ENCODE measurements around the gene UPF1.
A peak's percentile ranks its signal among the peaks of the same experiment; 100 is the strongest.

Gene UPF1

DNA sequence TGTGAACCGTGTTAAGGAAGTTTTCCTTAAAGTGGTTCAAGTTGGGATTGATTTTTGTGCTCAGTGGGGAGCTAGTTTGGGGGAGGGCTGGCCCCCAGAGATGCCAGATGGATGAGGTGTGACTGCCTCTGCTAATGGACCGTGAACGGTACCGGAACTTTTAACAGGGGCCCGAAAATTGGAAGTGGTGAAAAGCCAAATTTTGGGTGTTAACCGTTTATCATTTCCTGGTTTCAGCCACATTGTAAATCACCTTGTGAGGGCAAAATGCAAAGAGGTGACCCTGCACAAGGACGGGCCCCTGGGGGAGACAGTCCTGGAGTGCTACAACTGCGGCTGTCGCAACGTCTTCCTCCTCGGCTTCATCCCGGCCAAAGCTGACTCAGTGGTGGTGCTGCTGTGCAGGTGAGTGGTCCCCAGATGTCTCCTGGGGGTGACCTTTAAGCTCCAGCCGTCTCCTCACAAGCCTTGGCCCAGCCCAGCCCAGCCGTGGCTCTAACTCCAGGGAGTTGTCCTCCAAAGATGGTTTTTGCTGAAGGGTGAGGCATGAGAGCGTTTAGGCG is 18.2 kb downstream of the UPF1 start:
- H3K27ac ChIP-seq (ENCODE audit: low read length) = peak overlapping the region; percentile 41
- peaks cover 43% of the 10 kb centered on the region for H3K4me1 ChIP-seq (ENCODE audit: control insufficient read depth, insufficient read depth, low read length)
- no peaks in the 10 kb centered on the region for H3K9me3 ChIP-seq (ENCODE audit: control insufficient read depth in 2 of 2, low read length in 2 of 2)
- no peaks in the 10 kb centered on the region for H3K27me3 ChIP-seq (ENCODE audit: control insufficient read depth in 1 of 2, insufficient read depth in 2 of 2, low read length in 2 of 2)
- no peak overlapping the region for H3K9ac ChIP-seq (ENCODE audit: low read length in 2 of 2)
- H3K4me3 ChIP-seq (ENCODE audit: low read length in 2 of 2) = no peak overlapping the region
- peaks cover 41% of the 10 kb centered on the region in 2 donors for H3K36me3 ChIP-seq (ENCODE audit: control insufficient read depth in 2 of 2, insufficient read depth in 2 of 2, low read length in 2 of 2)

DNA sequence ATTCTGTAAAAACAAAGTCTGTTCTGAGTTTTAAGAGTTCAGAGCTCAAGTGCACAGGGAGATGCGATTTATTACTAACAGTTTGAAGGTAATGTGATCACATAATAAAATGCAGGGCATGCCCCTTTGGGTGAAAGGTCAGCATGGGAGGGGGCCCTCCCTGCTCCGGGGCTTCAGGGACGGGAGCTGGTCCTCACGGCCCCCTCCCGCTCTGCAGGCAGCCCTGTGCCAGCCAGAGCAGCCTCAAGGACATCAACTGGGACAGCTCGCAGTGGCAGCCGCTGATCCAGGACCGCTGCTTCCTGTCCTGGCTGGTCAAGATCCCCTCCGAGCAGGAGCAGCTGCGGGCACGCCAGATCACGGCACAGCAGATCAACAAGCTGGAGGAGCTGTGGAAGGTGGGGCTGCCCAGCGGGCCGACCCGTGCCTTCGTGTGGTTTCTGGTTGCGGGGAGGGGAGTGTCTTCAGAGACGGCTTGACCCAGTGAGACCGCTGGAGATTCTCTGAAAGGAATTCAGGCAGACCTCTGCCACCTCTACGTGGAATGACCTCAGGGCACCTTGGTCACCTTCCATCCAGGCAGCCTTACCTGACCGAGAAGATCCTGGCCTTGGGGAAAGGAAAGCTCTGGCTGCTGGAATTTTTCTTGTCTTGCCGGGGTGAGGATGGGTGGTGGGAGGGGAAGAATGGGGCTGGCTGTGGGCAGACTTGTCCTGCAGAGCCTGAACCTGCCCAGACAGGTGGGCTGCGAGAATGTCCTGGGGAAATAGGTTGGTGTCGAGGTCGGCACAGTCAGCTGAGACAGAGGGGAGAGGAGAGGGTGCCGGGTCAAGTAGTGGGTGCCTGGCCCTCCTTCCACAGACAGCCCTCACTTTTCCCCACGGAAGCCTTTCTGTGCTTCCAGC is 19.0 kb downstream of the UPF1 start:
- no peak overlapping the region for H3K9ac ChIP-seq (ENCODE audit: low read length in 2 of 2)
- peaks cover 40% of the 10 kb centered on the region for H3K4me1 ChIP-seq (ENCODE audit: control insufficient read depth, insufficient read depth, low read length)
- no peaks in the 10 kb centered on the region for H3K9me3 ChIP-seq (ENCODE audit: control insufficient read depth in 2 of 2, low read length in 2 of 2)

DNA sequence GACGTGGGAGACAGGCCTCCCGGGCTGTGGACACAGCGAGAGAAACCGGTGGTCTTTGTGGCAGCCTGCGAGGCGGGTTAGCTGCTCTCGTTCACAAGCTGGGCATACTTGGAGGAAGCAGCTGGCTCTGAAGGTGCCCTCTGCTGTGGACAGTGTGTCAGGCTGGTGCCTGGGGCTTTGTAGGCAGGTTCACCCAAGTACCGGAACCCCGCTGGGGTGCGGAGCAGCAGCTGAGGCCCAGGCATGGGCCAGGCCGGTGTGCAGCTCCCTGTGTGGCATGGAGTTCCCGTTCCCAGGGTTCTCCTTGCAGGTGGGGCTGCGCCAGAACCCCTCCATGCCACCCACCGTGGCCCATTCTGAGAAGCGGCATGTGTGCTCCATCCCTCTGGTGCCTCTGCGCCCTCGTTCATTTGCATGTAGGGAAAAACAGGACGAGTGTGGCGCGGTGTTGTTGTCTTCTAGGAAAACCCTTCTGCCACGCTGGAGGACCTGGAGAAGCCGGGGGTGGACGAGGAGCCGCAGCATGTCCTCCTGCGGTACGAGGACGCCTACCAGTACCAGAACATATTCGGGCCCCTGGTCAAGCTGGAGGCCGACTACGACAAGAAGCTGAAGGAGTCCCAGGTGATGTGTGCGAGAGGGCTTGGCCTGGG is 20.0 kb downstream of the UPF1 start:
- no peaks in the 10 kb centered on the region for H3K27me3 ChIP-seq (ENCODE audit: control insufficient read depth in 1 of 2, insufficient read depth in 2 of 2, low read length in 2 of 2)
- no peak overlapping the region for H3K4me3 ChIP-seq (ENCODE audit: low read length in 2 of 2)
- no peak overlapping the region for H3K9ac ChIP-seq (ENCODE audit: low read length in 2 of 2)
- H3K36me3 ChIP-seq (ENCODE audit: control insufficient read depth in 2 of 2, insufficient read depth in 2 of 2, low read length in 2 of 2) = peaks cover 51 to 57% of the 10 kb centered on the region in 2 donors
- H3K4me1 ChIP-seq (ENCODE audit: control insufficient read depth, insufficient read depth, low read length) = peaks cover 39% of the 10 kb centered on the region
- H3K9me3 ChIP-seq (ENCODE audit: control insufficient read depth in 2 of 2, low read length in 2 of 2) = no peaks in the 10 kb centered on the region
- no peak overlapping the region for H3K27ac ChIP-seq (ENCODE audit: low read length)

More for the DNA sequence above, 19.0 kb downstream of the UPF1 start:
- H3K36me3 ChIP-seq (ENCODE audit: control insufficient read depth in 2 of 2, insufficient read depth in 2 of 2, low read length in 2 of 2) = peaks cover 45 to 46% of the 10 kb centered on the region in 2 donors
- no peak overlapping the region for H3K4me3 ChIP-seq (ENCODE audit: low read length in 2 of 2)
- H3K27me3 ChIP-seq (ENCODE audit: control insufficient read depth in 1 of 2, insufficient read depth in 2 of 2, low read length in 2 of 2) = no peaks in the 10 kb centered on the region
- no peak overlapping the region for H3K27ac ChIP-seq (ENCODE audit: low read length)

DNA sequence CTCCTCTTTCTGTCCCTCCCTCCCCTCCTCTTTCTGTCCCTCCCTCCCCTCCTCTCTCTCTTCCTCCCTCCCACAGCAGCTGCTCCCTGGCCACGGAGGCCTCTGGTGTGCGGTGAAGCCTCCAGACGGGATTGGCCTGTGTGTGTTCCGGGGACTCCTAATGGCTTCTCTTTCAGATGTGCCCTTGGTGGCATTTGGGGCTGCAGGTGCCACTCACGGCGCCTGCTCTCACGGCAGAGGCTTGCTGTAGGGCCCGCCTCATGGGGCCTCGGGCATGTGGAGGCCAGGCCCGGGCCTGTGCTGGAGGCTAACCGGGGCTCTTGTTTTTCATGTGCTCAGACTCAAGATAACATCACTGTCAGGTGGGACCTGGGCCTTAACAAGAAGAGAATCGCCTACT is 20.9 kb downstream of the UPF1 start:
- Histone ChIP-seq H3K9ac (ENCODE audit: low read length in 2 of 2) (no peak overlapping the region), H3K27ac (ENCODE audit: low read length) (no peak overlapping the region), H3K4me1 (ENCODE audit: control insufficient read depth, insufficient read depth, low read length) (peaks cover 30% of the 10 kb centered on the region), H3K36me3 (ENCODE audit: control insufficient read depth in 2 of 2, insufficient read depth in 2 of 2, low read length in 2 of 2) (peaks cover 56 to 65% of the 10 kb centered on the region in 2 donors), H3K9me3 (ENCODE audit: control insufficient read depth in 2 of 2, low read length in 2 of 2) (no peaks in the 10 kb centered on the region), H3K27me3 (ENCODE audit: control insufficient read depth in 1 of 2, insufficient read depth in 2 of 2, low read length in 2 of 2) (no peaks in the 10 kb centered on the region), H3K4me3 (ENCODE audit: low read length in 2 of 2) (no peak overlapping the region)

DNA sequence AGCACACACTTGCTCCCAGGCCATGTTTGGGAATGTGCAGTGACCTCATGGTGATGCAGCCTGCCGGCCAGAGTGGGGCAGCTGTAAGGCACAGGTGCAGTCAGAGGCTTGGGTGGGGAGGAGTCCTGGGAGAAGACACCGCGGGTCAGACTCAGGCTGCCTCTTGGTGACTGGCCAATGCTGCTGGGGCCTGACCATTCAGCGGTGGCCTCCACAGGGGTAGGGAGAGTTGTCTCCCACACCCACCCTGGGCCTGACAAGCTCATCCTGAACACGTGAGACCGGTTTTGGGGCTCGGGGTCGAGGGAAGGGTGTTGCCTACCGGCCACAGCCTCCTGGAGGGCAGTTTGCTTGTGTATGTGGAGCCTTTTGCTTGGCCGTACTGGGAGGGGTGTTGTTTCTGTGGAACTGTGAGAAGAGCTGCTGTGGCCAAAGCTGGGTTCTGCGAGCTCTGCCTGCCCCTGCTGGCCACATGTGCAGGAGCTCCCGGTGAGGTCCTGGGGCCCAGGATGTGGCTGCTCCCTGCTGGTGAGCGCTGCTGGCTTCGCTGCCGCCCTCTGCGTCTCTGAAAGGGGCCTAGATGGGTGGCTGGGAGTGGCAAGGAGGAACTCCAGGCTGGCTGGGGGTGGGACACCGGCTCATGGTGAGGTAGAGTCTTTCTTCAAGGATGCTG is 22.1 kb downstream of the UPF1 start:
- Histone ChIP-seq H3K4me1 (ENCODE audit: control insufficient read depth, insufficient read depth, low read length) (peaks cover 21% of the 10 kb centered on the region), H3K27me3 (ENCODE audit: control insufficient read depth in 1 of 2, insufficient read depth in 2 of 2, low read length in 2 of 2) (no peaks in the 10 kb centered on the region), H3K36me3 (ENCODE audit: control insufficient read depth in 2 of 2, insufficient read depth in 2 of 2, low read length in 2 of 2) (peaks cover 67 to 76% of the 10 kb centered on the region in 2 donors), H3K9ac (ENCODE audit: low read length in 2 of 2) (no peak overlapping the region), H3K27ac (ENCODE audit: low read length) (no peak overlapping the region), H3K9me3 (ENCODE audit: control insufficient read depth in 2 of 2, low read length in 2 of 2) (no peaks in the 10 kb centered on the region), H3K4me3 (ENCODE audit: low read length in 2 of 2) (no peak overlapping the region)

DNA sequence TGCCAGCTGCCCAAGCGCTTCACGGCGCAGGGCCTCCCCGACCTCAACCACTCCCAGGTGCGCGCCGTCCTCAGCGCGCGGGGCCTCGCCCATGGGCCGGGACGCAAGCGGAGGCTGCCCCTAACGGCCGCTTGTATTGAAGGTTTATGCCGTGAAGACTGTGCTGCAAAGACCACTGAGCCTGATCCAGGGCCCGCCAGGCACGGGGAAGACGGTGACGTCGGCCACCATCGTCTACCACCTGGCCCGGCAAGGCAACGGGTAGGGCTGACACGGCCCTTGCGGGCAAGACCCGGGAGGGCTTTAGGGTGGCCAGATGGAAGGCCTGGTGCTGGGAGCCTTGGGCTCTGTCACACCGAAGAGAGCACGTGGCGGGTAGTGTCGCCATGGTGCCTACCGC is 23.2 kb downstream of the UPF1 start:
- H3K36me3 ChIP-seq (ENCODE audit: control insufficient read depth in 2 of 2, insufficient read depth in 2 of 2, low read length in 2 of 2) = peaks cover 76 to 85% of the 10 kb centered on the region in 2 donors
- H3K4me1 ChIP-seq (ENCODE audit: control insufficient read depth, insufficient read depth, low read length) = peaks cover 15% of the 10 kb centered on the region
- H3K9ac ChIP-seq (ENCODE audit: low read length in 2 of 2) = no peak overlapping the region
- no peaks in the 10 kb centered on the region for H3K9me3 ChIP-seq (ENCODE audit: control insufficient read depth in 2 of 2, low read length in 2 of 2)
- no peaks in the 10 kb centered on the region for H3K27me3 ChIP-seq (ENCODE audit: control insufficient read depth in 1 of 2, insufficient read depth in 2 of 2, low read length in 2 of 2)
- H3K27ac ChIP-seq (ENCODE audit: low read length) = no peak overlapping the region
- no peak overlapping the region for H3K4me3 ChIP-seq (ENCODE audit: low read length in 2 of 2)

DNA sequence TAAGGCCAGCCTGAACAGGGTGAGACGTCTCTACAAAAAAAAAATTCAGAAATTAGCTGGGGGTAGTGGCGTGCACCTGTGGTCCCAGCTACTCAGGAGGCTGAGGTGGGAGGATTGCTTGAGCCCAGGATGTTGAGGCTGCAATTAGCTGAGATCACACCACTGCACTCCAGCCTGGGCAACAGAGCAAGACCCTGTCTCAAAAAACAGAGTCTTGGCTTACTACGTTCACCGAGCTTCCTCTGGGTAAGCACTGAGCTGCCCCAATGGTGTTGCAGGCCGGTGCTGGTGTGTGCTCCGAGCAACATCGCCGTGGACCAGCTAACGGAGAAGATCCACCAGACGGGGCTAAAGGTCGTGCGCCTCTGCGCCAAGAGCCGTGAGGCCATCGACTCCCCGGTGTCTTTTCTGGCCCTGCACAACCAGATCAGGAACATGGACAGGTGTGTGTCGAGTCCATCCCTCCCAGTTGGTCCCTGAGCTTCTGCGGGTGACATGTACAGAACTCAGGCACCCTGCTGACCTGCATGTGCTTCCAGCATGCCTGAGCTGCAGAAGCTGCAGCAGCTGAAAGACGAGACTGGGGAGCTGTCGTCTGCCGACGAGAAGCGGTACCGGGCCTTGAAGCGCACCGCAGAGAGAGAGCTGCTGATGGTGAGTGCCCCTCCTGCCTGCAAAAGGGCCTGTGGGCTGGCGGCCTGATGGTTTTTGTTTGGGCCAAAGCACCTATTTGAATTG is 24.1 kb downstream of the UPF1 start:
- H3K9me3 ChIP-seq (ENCODE audit: control insufficient read depth in 2 of 2, low read length in 2 of 2) = no peaks in the 10 kb centered on the region
- no peaks in the 10 kb centered on the region for H3K27me3 ChIP-seq (ENCODE audit: control insufficient read depth in 1 of 2, insufficient read depth in 2 of 2, low read length in 2 of 2)
- peaks cover 10% of the 10 kb centered on the region for H3K4me1 ChIP-seq (ENCODE audit: control insufficient read depth, insufficient read depth, low read length)
- no peak overlapping the region for H3K4me3 ChIP-seq (ENCODE audit: low read length in 2 of 2)
- peaks cover 76 to 89% of the 10 kb centered on the region in 2 donors for H3K36me3 ChIP-seq (ENCODE audit: control insufficient read depth in 2 of 2, insufficient read depth in 2 of 2, low read length in 2 of 2)
- H3K27ac ChIP-seq (ENCODE audit: low read length) = no peak overlapping the region
- H3K9ac ChIP-seq (ENCODE audit: low read length in 2 of 2) = no peak overlapping the region

DNA sequence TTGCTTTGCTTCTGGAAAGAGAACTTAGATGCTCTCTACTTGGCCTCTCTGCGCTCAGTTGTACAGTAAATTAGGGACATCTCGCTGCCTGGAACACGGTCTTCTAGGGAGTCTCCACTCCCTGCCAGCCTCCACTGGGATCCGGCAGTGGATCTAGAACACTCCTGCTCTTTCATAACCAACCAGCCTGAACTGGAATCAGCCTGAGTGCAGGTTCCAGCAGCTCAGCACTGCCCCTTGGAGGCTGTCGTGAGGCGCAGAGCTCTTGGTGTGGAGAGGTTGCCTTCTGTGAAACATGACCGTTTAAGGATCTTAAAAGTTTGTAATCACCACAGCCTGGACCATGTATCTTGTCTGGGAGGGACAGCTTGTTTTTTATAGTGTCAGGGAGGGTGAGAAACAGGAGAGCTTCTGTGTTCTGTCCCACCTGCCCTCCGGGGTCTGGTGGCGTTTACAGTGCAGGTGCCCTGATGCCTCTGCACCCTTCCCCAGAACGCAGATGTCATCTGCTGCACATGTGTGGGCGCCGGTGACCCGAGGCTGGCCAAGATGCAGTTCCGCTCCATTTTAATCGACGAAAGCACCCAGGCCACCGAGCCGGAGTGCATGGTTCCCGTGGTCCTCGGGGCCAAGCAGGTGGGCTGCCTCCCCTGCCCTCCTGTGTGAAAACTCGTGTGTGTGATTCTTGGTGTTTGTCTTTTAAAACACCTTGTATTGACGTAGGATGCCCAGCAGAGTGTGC is 24.8 kb downstream of the UPF1 start:
- Histone ChIP-seq H3K36me3 (ENCODE audit: control insufficient read depth in 2 of 2, insufficient read depth in 2 of 2, low read length in 2 of 2) (peaks cover 76 to 91% of the 10 kb centered on the region in 2 donors), H3K27me3 (ENCODE audit: control insufficient read depth in 1 of 2, insufficient read depth in 2 of 2, low read length in 2 of 2) (no peaks in the 10 kb centered on the region), H3K9me3 (ENCODE audit: control insufficient read depth in 2 of 2, low read length in 2 of 2) (no peaks in the 10 kb centered on the region), H3K9ac (ENCODE audit: low read length in 2 of 2) (no peak overlapping the region), H3K4me1 (ENCODE audit: control insufficient read depth, insufficient read depth, low read length) (peaks cover 7% of the 10 kb centered on the region), H3K27ac (ENCODE audit: low read length) (no peak overlapping the region), H3K4me3 (ENCODE audit: low read length in 2 of 2) (no peak overlapping the region)

DNA sequence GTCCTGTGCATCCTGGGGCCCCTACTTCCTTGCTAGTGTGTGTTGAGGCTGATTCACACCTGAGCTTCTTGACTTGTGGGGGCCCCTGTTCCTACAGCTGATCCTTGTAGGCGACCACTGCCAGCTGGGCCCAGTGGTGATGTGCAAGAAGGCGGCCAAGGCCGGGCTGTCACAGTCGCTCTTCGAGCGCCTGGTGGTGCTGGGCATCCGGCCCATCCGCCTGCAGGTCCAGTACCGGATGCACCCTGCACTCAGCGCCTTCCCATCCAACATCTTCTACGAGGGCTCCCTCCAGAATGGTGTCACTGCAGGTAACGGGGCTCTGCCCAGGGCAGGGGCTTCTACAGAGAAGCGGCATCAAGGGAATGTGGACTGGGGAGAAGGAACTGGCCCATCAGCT is 25.5 kb downstream of the UPF1 start:
- H3K4me1 ChIP-seq (ENCODE audit: control insufficient read depth, insufficient read depth, low read length) = peaks cover 7% of the 10 kb centered on the region
- peaks cover 74 to 91% of the 10 kb centered on the region in 2 donors for H3K36me3 ChIP-seq (ENCODE audit: control insufficient read depth in 2 of 2, insufficient read depth in 2 of 2, low read length in 2 of 2)
- no peak overlapping the region for H3K9ac ChIP-seq (ENCODE audit: low read length in 2 of 2)

More for the DNA sequence above, 25.5 kb downstream of the UPF1 start:
- H3K9me3 ChIP-seq (ENCODE audit: control insufficient read depth in 2 of 2, low read length in 2 of 2) = no peaks in the 10 kb centered on the region
- H3K4me3 ChIP-seq (ENCODE audit: low read length in 2 of 2) = no peak overlapping the region
- H3K27me3 ChIP-seq (ENCODE audit: control insufficient read depth in 1 of 2, insufficient read depth in 2 of 2, low read length in 2 of 2) = no peaks in the 10 kb centered on the region
- no peak overlapping the region for H3K27ac ChIP-seq (ENCODE audit: low read length)
